Panc1 (cell line): ENCODE measurements around the gene ACBD3. TPM values are rescaled to one million over a fixed set of nuclear protein-coding genes. Genes with fewer than 3 reads are reported as not detected.

ENCODE experiments used
- ATAC-seq: fragments of 200-7000 bp; cut with Tn5 transposase; 2 replicates; pipeline ENCODE4 v1.9.1; 2020; ENCODE audit warnings: mild to moderate bottlenecking, moderate library complexity
- BruUV-seq: library from RNA; stranded (reverse); fragments of 400-500 nt; replicated peaks from 2 replicates; lab custom pipeline; 2021; lab: Mats Ljungman, UMichigan
- CTCF ChIA-PET: fragments of 300-600 bp; sonication (Branson Sonifier 250); formaldehyde crosslinking; loops from one replicate; lab custom pipeline; 2022; ENCODE audit warnings: antibody characterized with exemption; lab: Charles Lee
- POLR2A ChIA-PET: fragments of 300-600 bp; sonication (Branson Sonifier 250); formaldehyde crosslinking; loops from one replicate; lab custom pipeline; 2022; ENCODE audit warnings: antibody characterized with exemption; lab: Charles Lee
- DNase-seq: peaks from one replicate; pipeline ENCODE4 v3.0.0-alpha.2; 2010; ENCODE audit warnings: low read depth, low spot score
- H3K27ac ChIP-seq: 2 replicates; pipeline ENCODE4 v1.5.1; 2011; ENCODE audit warnings: mild to moderate bottlenecking, low read length, inconsistent platforms
- H3K27me3 ChIP-seq: fragments of 200-500 bp; sonication (Bioruptor generic); 2 replicates; pipeline ENCODE4 v1.6.0; 2014; ENCODE audit warnings: low read length, inconsistent platforms; ENCODE audit not compliant: control insufficient read depth, insufficient read depth
- H3K36me3 ChIP-seq: fragments of 200-500 bp; sonication (Bioruptor generic); 2 replicates; pipeline ENCODE4 v1.5.1; 2014; ENCODE audit warnings: inconsistent platforms, mild to moderate bottlenecking, low read length, moderate library complexity; ENCODE audit not compliant: control insufficient read depth, insufficient read depth
- H3K4me1 ChIP-seq: 2 replicates; pipeline ENCODE4 v1.5.1; 2011; ENCODE audit warnings: inconsistent platforms, mild to moderate bottlenecking, low read length, moderate library complexity; ENCODE audit not compliant: control insufficient read depth, insufficient read depth
- H3K4me3 ChIP-seq, 2 experiments: 2 replicates each; pipeline ENCODE4 v1.5.1; 2011 to 2012; ENCODE audit warnings: low read depth in 2 of 2, low read length in 2 of 2, mild to moderate bottlenecking in 2 of 2, inconsistent platforms in 1 of 2, moderate library complexity in 1 of 2
- H3K9me3 ChIP-seq: fragments of 200-500 bp; sonication (Bioruptor generic); 2 replicates; pipeline ENCODE4 v1.5.1; 2014; ENCODE audit warnings: low read depth, mild to moderate bottlenecking, inconsistent platforms, low read length, moderate library complexity; ENCODE audit not compliant: control insufficient read depth, insufficient read depth
- POLR2AphosphoS5 ChIP-seq: IDR thresholded peaks from 2 replicates; pipeline ENCODE4 v1.6.1; 2012; ENCODE audit warnings: mild to moderate bottlenecking, low read depth, low read length, moderate library complexity
- SIN3A ChIP-seq: IDR thresholded peaks from 2 replicates; pipeline ENCODE4 v1.6.1; 2012; ENCODE audit warnings: low read depth, mild to moderate bottlenecking, low read length, moderate library complexity, borderline replicate concordance; ENCODE audit not compliant: insufficient read depth
- TCF7L2 ChIP-seq: IDR thresholded peaks from 2 replicates; pipeline ENCODE4 v1.6.1; 2011; ENCODE audit warnings: mild to moderate bottlenecking, low read depth, low read length, inconsistent platforms
- in situ Hi-C: cut with HindIII; loops from 2 replicates; pipeline ENCODE4 v1.10.0; 2016; ENCODE audit warnings: low sequenced_read_pairs, low pct_unique_long_range_greater_than_20kb
- intact Hi-C: fragments of 100-400 bp; cut with micrococcal nuclease; formaldehyde crosslinking; loops from one replicate; pipeline ENCODE4 v1.10.0; 2022; ENCODE audit not compliant: unreplicated experiment
- total RNA-seq: library from RNA; stranded (reverse); gene quantifications from one replicate; pipeline ENCODE4 v1.2.1, GENCODE V29; 2021; ENCODE audit not compliant: unreplicated experiment
- TF ChIP-seq, protein P1 (sequence below), 2 experiments: IDR thresholded peaks; 2 replicates each; pipeline ENCODE4 v1.6.1; 2011 to 2012; ENCODE audit warnings: low read depth in 2 of 2, control low read depth in 1 of 2, low read length in 1 of 2, mild to moderate bottlenecking in 1 of 2, moderate library complexity in 1 of 2; ENCODE audit not compliant: insufficient read depth in 1 of 2
- TF ChIP-seq, protein P2 (sequence below): fragments of 450-650 bp; IDR thresholded peaks from 2 replicates; pipeline ENCODE4 v1.5.1; 2017; ENCODE audit warnings: mild to moderate bottlenecking

Gene ACBD3
- total RNA-seq, 1 experiment from 2014 or later, result 31.2 TPM

DNA sequence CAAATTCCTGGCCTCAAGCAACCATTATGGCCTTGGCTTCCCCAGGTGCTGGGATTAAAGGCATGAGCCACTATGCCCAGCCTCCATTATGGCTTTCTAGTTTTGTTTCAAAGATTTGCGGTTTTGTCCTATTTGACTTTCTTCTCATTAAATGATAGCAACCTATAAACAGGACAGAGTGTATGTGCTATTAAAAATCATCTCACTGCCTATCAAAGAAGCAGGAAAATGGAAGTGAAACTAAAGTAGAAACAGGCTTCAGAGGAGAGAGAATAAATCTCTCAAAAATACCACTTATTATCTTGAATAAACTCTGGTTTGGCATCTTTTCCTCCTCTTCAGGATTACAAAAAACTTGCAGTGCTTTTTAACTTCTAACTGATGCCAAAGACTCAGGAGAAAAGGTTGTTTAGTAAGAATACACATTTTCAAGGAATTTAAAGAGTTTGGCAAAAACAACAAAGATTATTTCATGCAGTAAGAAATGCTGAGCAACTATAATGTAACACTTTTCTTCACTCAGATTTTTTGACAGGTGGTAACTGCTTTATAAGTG lies 28.7 kb downstream of the ACBD3 start:
- ChIA-PET POLR2A (no interaction called here), CTCF (no interaction called here)
- TSS peak; percentile 14 for BruUV-seq
- in situ Hi-C loops, result no loop called here
- ATAC-seq (no peak), DNase-seq (no peak)
- Histone ChIP-seq H3K27me3 (no peaks in the 10 kb centered on the region), H3K36me3 (peaks cover 26% of the 10 kb centered on the region), H3K27ac (no peak overlapping the region), H3K4me3 (no peak overlapping the region), H3K9me3 (no peaks in the 10 kb centered on the region), H3K4me1 (no peaks in the 10 kb centered on the region)
- TF ChIP-seq, protein P1, sequence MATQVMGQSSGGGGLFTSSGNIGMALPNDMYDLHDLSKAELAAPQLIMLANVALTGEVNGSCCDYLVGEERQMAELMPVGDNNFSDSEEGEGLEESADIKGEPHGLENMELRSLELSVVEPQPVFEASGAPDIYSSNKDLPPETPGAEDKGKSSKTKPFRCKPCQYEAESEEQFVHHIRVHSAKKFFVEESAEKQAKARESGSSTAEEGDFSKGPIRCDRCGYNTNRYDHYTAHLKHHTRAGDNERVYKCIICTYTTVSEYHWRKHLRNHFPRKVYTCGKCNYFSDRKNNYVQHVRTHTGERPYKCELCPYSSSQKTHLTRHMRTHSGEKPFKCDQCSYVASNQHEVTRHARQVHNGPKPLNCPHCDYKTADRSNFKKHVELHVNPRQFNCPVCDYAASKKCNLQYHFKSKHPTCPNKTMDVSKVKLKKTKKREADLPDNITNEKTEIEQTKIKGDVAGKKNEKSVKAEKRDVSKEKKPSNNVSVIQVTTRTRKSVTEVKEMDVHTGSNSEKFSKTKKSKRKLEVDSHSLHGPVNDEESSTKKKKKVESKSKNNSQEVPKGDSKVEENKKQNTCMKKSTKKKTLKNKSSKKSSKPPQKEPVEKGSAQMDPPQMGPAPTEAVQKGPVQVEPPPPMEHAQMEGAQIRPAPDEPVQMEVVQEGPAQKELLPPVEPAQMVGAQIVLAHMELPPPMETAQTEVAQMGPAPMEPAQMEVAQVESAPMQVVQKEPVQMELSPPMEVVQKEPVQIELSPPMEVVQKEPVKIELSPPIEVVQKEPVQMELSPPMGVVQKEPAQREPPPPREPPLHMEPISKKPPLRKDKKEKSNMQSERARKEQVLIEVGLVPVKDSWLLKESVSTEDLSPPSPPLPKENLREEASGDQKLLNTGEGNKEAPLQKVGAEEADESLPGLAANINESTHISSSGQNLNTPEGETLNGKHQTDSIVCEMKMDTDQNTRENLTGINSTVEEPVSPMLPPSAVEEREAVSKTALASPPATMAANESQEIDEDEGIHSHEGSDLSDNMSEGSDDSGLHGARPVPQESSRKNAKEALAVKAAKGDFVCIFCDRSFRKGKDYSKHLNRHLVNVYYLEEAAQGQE (IDR thresholded peaks at IDR 0.05; ENCODE audit: insufficient read depth in 1 of 2, low read depth in 2 of 2, low read length in 1 of 2), result no peak
- TF ChIP-seq SIN3A (no peak), POLR2AphosphoS5 (no peak), TCF7L2 (no peak)
- TF ChIP-seq, protein P2, sequence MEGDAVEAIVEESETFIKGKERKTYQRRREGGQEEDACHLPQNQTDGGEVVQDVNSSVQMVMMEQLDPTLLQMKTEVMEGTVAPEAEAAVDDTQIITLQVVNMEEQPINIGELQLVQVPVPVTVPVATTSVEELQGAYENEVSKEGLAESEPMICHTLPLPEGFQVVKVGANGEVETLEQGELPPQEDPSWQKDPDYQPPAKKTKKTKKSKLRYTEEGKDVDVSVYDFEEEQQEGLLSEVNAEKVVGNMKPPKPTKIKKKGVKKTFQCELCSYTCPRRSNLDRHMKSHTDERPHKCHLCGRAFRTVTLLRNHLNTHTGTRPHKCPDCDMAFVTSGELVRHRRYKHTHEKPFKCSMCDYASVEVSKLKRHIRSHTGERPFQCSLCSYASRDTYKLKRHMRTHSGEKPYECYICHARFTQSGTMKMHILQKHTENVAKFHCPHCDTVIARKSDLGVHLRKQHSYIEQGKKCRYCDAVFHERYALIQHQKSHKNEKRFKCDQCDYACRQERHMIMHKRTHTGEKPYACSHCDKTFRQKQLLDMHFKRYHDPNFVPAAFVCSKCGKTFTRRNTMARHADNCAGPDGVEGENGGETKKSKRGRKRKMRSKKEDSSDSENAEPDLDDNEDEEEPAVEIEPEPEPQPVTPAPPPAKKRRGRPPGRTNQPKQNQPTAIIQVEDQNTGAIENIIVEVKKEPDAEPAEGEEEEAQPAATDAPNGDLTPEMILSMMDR, result no peak
- intact Hi-C loops, result no loop called here

DNA sequence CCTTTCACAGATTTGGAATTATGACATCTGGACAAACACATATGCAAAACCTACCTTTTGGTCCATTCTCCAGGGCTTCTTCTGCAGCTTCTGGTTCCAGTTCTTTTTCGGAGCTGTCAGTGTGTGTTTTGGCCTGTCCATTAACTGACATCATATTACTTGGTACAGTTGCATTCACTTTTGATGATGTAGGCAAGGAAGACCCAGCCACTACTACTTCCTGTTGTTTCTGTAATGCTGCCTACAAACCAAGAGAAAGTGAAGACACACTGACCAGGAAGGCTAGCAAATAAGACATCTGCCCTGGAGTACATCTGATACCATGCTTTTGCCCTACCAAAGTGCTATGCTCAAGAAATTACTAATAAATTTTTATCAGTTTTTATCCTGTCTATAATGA lies 31.9 kb downstream of the ACBD3 start:
- POLR2A ChIA-PET, result no interaction called here
- CTCF ChIA-PET, result no interaction called here
- H3K27me3 ChIP-seq, result no peaks in the 10 kb centered on the region
- no TSS peak for BruUV-seq
- ATAC-seq (no peak), DNase-seq (no peak)
- no peaks in the 10 kb centered on the region for H3K9me3 ChIP-seq
- H3K4me1 ChIP-seq, result no peaks in the 10 kb centered on the region
- TF ChIP-seq, protein P2, result no peak
- TF ChIP-seq POLR2AphosphoS5 (no peak), SIN3A (no peak), TCF7L2 (no peak)
- TF ChIP-seq, protein P1 (IDR thresholded peaks at IDR 0.05; ENCODE audit: insufficient read depth in 1 of 2, low read depth in 2 of 2, low read length in 1 of 2), result no peak
- intact Hi-C loops, result no loop called here
- no peak overlapping the region for H3K4me3 ChIP-seq
- H3K36me3 ChIP-seq, result peaks cover 25% of the 10 kb centered on the region
- in situ Hi-C loops, result no loop called here
- no peak overlapping the region for H3K27ac ChIP-seq
